Stimulated activated CD4-positive, alpha-beta T cell treated with anti-CD3 and anti-CD28 coated beads, Interleukin-15, amount 100 ng/mL, for 1 hour (primary cell): ENCODE measurements around the gene SLC13A4.
"Not testable (repeated sequence)": the region's sequence is repeated elsewhere in the genome, so short reads cannot be mapped to it uniquely, and the experiment has no call there.

Experiments used
- DNase-seq, 2 donors: peaks; one replicate each; pipeline ENCODE4 v3.0.0-alpha.2; 2020; ENCODE audit warnings: low read depth in 1 of 2, low spot score in 1 of 2

The SLC13A4 gene

GRCh38 chr7:135728136-135728669 lies at the start of gene SLC13A4:
SLC13A4 (minus strand) TSS chr7:135728186; CDS start chr7:135727496, 690 bp downstream.
- no peak for DNase-seq

GRCh38 chr7:135775915-135776314 lies 47.9 kb upstream of the SLC13A4 start:
- DNase-seq: not testable (repeated sequence)

GRCh38 chr7:135775230-135775629 lies 47.2 kb upstream of the SLC13A4 start:
- no peak for DNase-seq

- no peak for DNase-seq
Observed at GRCh38 chr7:135774284-135774683, 46.3 kb upstream of the SLC13A4 start.

GRCh38 chr7:135773464-135773863 lies 45.5 kb upstream of the SLC13A4 start:
- no peak for DNase-seq

GRCh38 chr7:135772639-135773222 lies 44.7 kb upstream of the SLC13A4 start:
- DNase-seq: no peak

GRCh38 chr7:135771961-135772638 lies 44.1 kb upstream of the SLC13A4 start:
- no peak for DNase-seq

- no peak for DNase-seq
Observed at GRCh38 chr7:135771051-135771450, 43.1 kb upstream of the SLC13A4 start.

- no peak for DNase-seq
Observed at GRCh38 chr7:135770139-135770710, 42.2 kb upstream of the SLC13A4 start.

- DNase-seq: no peak
Observed at GRCh38 chr7:135769005-135769802, 41.2 kb upstream of the SLC13A4 start.

- DNase-seq: no peak
Observed at GRCh38 chr7:135768467-135768866, 40.5 kb upstream of the SLC13A4 start.

- DNase-seq: no peak
Observed at GRCh38 chr7:135768064-135768463, 40.1 kb upstream of the SLC13A4 start.

- no peak for DNase-seq
Observed at GRCh38 chr7:135763261-135763660, 35.3 kb upstream of the SLC13A4 start.

- DNase-seq: no peak
Observed at GRCh38 chr7:135761751-135762488, 33.9 kb upstream of the SLC13A4 start.

- no peak for DNase-seq
Observed at GRCh38 chr7:135759532-135759931, 31.5 kb upstream of the SLC13A4 start.

GRCh38 chr7:135758531-135758932 lies 30.5 kb upstream of the SLC13A4 start:
- DNase-seq: no peak

GRCh38 chr7:135757719-135758411 lies 29.9 kb upstream of the SLC13A4 start:
- DNase-seq: no peak

- DNase-seq: no peak
Observed at GRCh38 chr7:135756191-135756590, 28.2 kb upstream of the SLC13A4 start.

GRCh38 chr7:135755351-135755753 lies 27.4 kb upstream of the SLC13A4 start:
- DNase-seq: no peak
